ENCODE data around the gene DMD. TPM values are rescaled to one million over a fixed set of nuclear protein-coding genes. Genes with fewer than 3 reads are reported as not detected.
"Not testable (repeated sequence)": the region's sequence is repeated elsewhere in the genome, so short reads cannot be mapped to it uniquely, and the experiment has no call there.

Gene DMD
- total and polyA plus RNA-seq, 2 donors = 48.8 to 257 TPM

- Histone ChIP-seq H3K4me3 (ENCODE audit: low read depth, low read length) (no peak overlapping the region), H3K36me3 (ENCODE audit: insufficient read depth) (no peaks in the 10 kb centered on the region), H3K4me1 (ENCODE audit: insufficient read depth) (no peaks in the 10 kb centered on the region), H3K27ac (ENCODE audit: low read depth) (no peak overlapping the region)
- no peak for DNase-seq (ENCODE audit: extremely low spot score)
- WGBS = 93% methylated on average over 3 of the region's 3 CpGs
These were observed 1606.6 kb downstream of the DMD start for GRCh38 chrX:31604629-31605221.

GRCh38 chrX:31603411-31604120 lies 1607.8 kb downstream of the DMD start:
- no peak for DNase-seq (ENCODE audit: extremely low spot score)
- WGBS = 63% methylated on average over 5 of the region's 5 CpGs
- H3K4me3 ChIP-seq (ENCODE audit: low read depth, low read length) = no peak overlapping the region
- H3K27ac ChIP-seq (ENCODE audit: low read depth) = no peak overlapping the region
- no peaks in the 10 kb centered on the region for H3K4me1 ChIP-seq (ENCODE audit: insufficient read depth)
- no peaks in the 10 kb centered on the region for H3K36me3 ChIP-seq (ENCODE audit: insufficient read depth)

- H3K4me3 ChIP-seq (ENCODE audit: low read depth, low read length) = no peak overlapping the region
- WGBS = 74% methylated on average over 3 of the region's 3 CpGs
- H3K27ac ChIP-seq (ENCODE audit: low read depth) = no peak overlapping the region
- H3K4me1 ChIP-seq (ENCODE audit: insufficient read depth) = no peaks in the 10 kb centered on the region
- no peak for DNase-seq (ENCODE audit: extremely low spot score)
- no peaks in the 10 kb centered on the region for H3K36me3 ChIP-seq (ENCODE audit: insufficient read depth)
These were observed 1610.5 kb downstream of the DMD start for GRCh38 chrX:31600823-31601222.

- H3K36me3 ChIP-seq (ENCODE audit: insufficient read depth) = no peaks in the 10 kb centered on the region
- 54% methylated on average over 2 of the region's 2 CpGs for WGBS
- H3K4me3 ChIP-seq (ENCODE audit: low read depth, low read length) = no peak overlapping the region
- H3K4me1 ChIP-seq (ENCODE audit: insufficient read depth) = no peaks in the 10 kb centered on the region
- no peak for DNase-seq (ENCODE audit: extremely low spot score)
- no peak overlapping the region for H3K27ac ChIP-seq (ENCODE audit: low read depth)
These were observed 1618.0 kb downstream of the DMD start for GRCh38 chrX:31593353-31593752.

- H3K4me1 ChIP-seq (ENCODE audit: insufficient read depth) = no peaks in the 10 kb centered on the region
- no peak for DNase-seq (ENCODE audit: extremely low spot score)
- H3K36me3 ChIP-seq (ENCODE audit: insufficient read depth) = no peaks in the 10 kb centered on the region
- no peak overlapping the region for H3K4me3 ChIP-seq (ENCODE audit: low read depth, low read length)
- 90% methylated on average over 2 of the region's 2 CpGs for WGBS
- H3K27ac ChIP-seq (ENCODE audit: low read depth) = no peak overlapping the region
These were observed 1620.0 kb downstream of the DMD start for GRCh38 chrX:31591355-31591754.

- H3K4me3 ChIP-seq (ENCODE audit: low read depth, low read length) = no peak overlapping the region
- no peaks in the 10 kb centered on the region for H3K36me3 ChIP-seq (ENCODE audit: insufficient read depth)
- peak; percentile 2 for DNase-seq (ENCODE audit: extremely low spot score)
- H3K4me1 ChIP-seq (ENCODE audit: insufficient read depth) = no peaks in the 10 kb centered on the region
- 64% methylated on average over 5 of the region's 5 CpGs for WGBS
- H3K27ac ChIP-seq (ENCODE audit: low read depth) = no peak overlapping the region
These were observed 1620.7 kb downstream of the DMD start for GRCh38 chrX:31590581-31591114.

- Histone ChIP-seq H3K4me3 (ENCODE audit: low read depth, low read length) (no peak overlapping the region), H3K4me1 (ENCODE audit: insufficient read depth) (no peaks in the 10 kb centered on the region), H3K36me3 (ENCODE audit: insufficient read depth) (no peaks in the 10 kb centered on the region), H3K27ac (ENCODE audit: low read depth) (no peak overlapping the region)
- no peak for DNase-seq (ENCODE audit: extremely low spot score)
- WGBS = 72% methylated on average over 3 of the region's 3 CpGs
These were observed 1621.8 kb downstream of the DMD start for GRCh38 chrX:31589503-31589902.

- Histone ChIP-seq H3K27ac (ENCODE audit: low read depth) (no peak overlapping the region), H3K4me1 (ENCODE audit: insufficient read depth) (no peaks in the 10 kb centered on the region), H3K36me3 (ENCODE audit: insufficient read depth) (no peaks in the 10 kb centered on the region), H3K4me3 (ENCODE audit: low read depth, low read length) (no peak overlapping the region)
- DNase-seq (ENCODE audit: extremely low spot score) = no peak
- WGBS = 97% methylated on average over 2 of the region's 2 CpGs
These were observed 1623.0 kb downstream of the DMD start for GRCh38 chrX:31588355-31588754.

- not testable (repeated sequence) for H3K36me3 ChIP-seq (ENCODE audit: insufficient read depth); DNase-seq (ENCODE audit: extremely low spot score); H3K4me1 ChIP-seq (ENCODE audit: insufficient read depth); H3K27ac ChIP-seq (ENCODE audit: low read depth); H3K4me3 ChIP-seq (ENCODE audit: low read depth, low read length)
- WGBS = 93% methylated on average over 3 of the region's 3 CpGs
These were observed 1627.5 kb downstream of the DMD start for GRCh38 chrX:31583892-31584291.

- DNase-seq (ENCODE audit: extremely low spot score) = no peak
- 55% methylated on average over 2 of the region's 2 CpGs for WGBS
These were observed 1630.6 kb downstream of the DMD start for GRCh38 chrX:31580726-31581125.

GRCh38 chrX:31580227-31580626 lies 1631.1 kb downstream of the DMD start:
- Histone ChIP-seq H3K4me3 (ENCODE audit: low read depth, low read length) (no peak overlapping the region), H3K4me1 (ENCODE audit: insufficient read depth) (no peaks in the 10 kb centered on the region), H3K27ac (ENCODE audit: low read depth) (no peak overlapping the region), H3K36me3 (ENCODE audit: insufficient read depth) (no peaks in the 10 kb centered on the region)
- 78% methylated on average over 4 of the region's 4 CpGs for WGBS
- no peak for DNase-seq (ENCODE audit: extremely low spot score)

More at GRCh38 chrX:31580726-31581125, 1630.6 kb downstream of the DMD start:
- Histone ChIP-seq H3K4me3 (ENCODE audit: low read depth, low read length) (no peak overlapping the region), H3K27ac (ENCODE audit: low read depth) (no peak overlapping the region), H3K36me3 (ENCODE audit: insufficient read depth) (no peaks in the 10 kb centered on the region), H3K4me1 (ENCODE audit: insufficient read depth) (no peaks in the 10 kb centered on the region)

GRCh38 chrX:31572360-31572759 lies 1639.0 kb downstream of the DMD start:
- no peaks in the 10 kb centered on the region for H3K4me1 ChIP-seq (ENCODE audit: insufficient read depth)
- H3K27ac ChIP-seq (ENCODE audit: low read depth) = no peak overlapping the region
- 31% methylated on average over 1 of the region's 1 CpG for WGBS
- H3K4me3 ChIP-seq (ENCODE audit: low read depth, low read length) = no peak overlapping the region
- DNase-seq (ENCODE audit: extremely low spot score) = no peak
- H3K36me3 ChIP-seq (ENCODE audit: insufficient read depth) = no peaks in the 10 kb centered on the region

GRCh38 chrX:31570658-31571057 lies 1640.7 kb downstream of the DMD start:
- no peaks in the 10 kb centered on the region for H3K4me1 ChIP-seq (ENCODE audit: insufficient read depth)
- WGBS = 76% methylated on average over 2 of the region's 2 CpGs
- no peak overlapping the region for H3K27ac ChIP-seq (ENCODE audit: low read depth)
- DNase-seq (ENCODE audit: extremely low spot score) = no peak
- no peaks in the 10 kb centered on the region for H3K36me3 ChIP-seq (ENCODE audit: insufficient read depth)
- H3K4me3 ChIP-seq (ENCODE audit: low read depth, low read length) = no peak overlapping the region

- Histone ChIP-seq H3K4me3 (ENCODE audit: low read depth, low read length) (no peak overlapping the region), H3K36me3 (ENCODE audit: insufficient read depth) (no peaks in the 10 kb centered on the region), H3K27ac (ENCODE audit: low read depth) (no peak overlapping the region), H3K4me1 (ENCODE audit: insufficient read depth) (no peaks in the 10 kb centered on the region)
- no peak for DNase-seq (ENCODE audit: extremely low spot score)
- WGBS = 77% methylated on average over 3 of the region's 3 CpGs
These were observed 1647.6 kb downstream of the DMD start for GRCh38 chrX:31563792-31564191.

Measured in urinary bladder (tissue), 4 donors.